ENCODE measurements around the gene NOP16.

NOP16 gene, protein sequence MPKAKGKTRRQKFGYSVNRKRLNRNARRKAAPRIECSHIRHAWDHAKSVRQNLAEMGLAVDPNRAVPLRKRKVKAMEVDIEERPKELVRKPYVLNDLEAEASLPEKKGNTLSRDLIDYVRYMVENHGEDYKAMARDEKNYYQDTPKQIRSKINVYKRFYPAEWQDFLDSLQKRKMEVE

DNA sequence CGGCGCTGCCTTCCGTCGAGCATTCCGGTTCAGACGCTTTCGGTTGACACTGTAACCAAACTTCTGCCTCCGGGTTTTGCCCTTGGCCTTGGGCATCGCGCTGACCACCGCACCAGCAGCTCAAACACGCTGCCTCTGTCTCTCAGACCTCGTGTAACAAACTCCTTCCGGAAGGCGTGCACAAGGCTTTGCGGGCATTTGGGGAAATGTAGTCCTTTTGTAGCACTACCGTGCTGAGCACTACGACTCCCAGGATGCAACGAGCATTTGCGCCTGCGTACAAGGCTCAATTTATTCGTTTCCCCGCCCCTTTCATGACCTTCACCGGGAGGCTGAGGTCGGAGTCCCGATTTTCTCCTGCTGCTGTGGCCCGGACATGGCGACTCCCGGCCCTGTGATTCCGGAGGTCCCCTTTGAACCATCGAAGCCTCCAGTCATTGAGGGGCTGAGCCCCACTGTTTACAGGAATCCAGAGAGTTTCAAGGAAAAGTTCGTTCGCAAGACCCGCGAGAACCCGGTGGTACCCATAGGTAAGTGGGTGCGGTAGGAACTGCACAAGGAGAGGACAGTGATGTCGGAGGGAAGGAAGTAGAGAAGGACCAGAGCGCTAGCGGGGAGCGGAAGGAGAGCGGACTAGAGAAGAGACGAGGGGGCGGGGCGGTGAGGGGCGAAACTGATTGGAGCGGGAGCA is at the start of gene NOP16, which contains the start of gene HIGD2A:
NOP16 (minus strand) TSS at position 155 of the 691 bp plus-strand sequence; CDS start at position 96, 59 bp downstream.
HIGD2A (plus strand) TSS at position 308 of the 691 bp plus-strand sequence; CDS start at position 377, 69 bp downstream.
- peak; percentile 91 to 100 (median 97) for DNase-seq

DNA sequence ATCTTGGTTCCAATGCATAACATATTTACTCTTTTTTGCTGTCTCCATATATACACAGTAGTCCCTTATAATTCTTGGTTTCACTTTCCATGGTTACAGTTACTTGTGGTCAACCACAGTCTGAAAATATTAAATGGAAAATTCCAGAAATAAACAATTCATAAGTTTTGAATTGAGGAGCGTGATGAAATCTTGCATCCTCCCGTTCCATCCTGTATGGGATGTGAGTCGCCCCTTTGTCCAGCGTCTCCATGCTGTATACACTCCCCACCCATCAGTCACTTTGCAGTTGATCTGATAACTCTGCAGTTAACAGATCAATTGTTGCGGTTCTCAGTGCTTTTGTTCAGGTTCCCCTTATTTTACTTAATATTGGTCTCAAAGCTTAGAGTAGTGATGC is 48.3 kb upstream of the NOP16 start:
- no peak for DNase-seq

DNA sequence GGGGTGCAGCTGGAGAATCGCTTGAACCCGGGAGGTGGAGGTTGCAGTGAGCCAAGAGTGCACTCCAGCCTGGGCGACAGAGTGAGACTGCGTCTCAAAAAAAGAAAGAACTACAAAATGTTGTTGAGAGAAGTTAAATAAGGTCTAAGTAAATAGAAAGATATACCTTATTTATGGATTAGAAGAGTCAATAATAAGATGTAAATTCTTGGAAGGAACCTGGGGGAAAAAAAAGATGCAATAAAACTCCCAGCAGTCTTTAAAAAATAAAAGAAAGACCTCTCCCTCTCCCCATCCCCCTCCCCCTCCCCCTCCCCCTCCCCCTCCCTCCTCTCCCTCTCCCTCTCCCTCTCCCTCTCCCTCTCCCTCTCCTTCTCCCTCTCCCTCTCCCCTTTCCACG is 44.3 kb upstream of the NOP16 start:
- DNase-seq = no peak

DNA sequence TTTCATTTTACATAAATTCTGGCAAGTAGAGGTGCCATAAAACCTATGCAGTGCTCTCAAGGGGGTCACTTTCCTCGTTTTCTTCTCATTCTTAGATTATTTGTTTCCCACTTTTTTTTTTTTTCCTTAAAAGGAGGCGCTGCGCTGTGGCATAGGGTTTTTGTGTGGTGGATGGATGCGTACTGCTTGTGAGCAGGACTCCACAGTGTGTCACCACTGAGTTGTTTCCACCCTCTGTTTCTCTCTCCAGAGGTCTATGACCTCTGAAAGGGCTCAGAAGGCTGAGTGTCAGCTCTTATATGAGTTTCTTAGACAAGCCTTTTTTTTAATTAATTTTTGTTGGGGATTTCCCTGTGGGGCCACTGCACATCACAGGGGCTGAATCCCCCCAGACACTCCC is 41.6 kb upstream of the NOP16 start:
- no peak for DNase-seq

DNA sequence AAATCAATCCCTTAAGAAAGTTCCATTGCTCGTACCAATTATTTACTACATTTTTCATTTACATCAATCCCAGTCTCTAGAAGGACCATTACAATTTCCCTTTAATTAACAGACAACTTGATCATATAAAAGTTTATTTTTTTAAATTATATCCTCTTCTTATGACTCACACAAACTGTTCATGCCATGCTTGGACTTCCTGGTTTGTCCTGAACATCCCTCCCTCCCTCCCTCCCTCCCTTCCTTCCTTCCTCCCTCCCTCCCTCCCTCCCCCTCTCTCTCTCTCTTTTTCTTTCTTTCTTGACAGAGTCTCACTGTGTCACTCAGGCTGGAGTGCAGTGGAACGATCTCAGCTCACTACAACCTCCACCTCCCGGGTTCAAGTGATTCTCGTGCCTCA is 39.6 kb upstream of the NOP16 start:
- no peak for DNase-seq

DNA sequence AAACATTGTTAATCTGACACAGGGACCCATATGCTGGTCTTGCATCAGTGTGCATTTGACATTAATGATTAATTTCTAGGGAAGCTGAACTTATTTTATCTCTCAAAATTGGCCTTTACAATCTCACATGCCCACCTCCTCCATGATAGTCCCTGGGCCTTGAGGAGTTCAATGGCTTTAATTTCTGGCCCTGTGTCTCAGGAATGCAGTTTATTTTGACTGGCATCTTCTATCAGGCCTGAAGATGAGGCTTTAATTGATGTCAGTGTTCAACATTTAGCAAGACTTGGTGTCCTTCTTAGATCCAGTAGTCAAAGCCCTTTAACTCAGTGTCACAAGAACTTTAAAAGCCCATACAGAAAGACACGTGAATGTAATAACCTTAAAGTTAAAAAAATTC is 38.5 kb upstream of the NOP16 start:
- no peak for DNase-seq

DNA sequence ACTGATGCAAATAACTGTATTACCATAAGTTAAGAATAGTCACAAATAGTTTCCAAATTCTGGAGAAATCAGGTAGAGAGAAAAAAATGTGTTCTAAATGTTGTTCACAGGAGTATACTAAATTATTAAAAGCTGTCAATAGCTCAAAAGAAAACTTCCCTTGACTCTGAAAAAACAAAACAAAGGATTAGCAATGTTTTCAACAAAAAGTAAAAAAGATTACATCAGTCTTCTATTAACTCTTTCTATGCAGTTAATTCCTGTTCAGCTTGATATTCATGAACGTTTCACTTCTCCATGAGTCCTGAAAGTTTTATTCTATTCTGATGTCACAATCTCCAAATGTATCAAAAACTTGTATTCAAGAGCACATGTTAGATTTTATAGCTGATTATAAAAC is 37.4 kb upstream of the NOP16 start:
- DNase-seq = no peak

DNA sequence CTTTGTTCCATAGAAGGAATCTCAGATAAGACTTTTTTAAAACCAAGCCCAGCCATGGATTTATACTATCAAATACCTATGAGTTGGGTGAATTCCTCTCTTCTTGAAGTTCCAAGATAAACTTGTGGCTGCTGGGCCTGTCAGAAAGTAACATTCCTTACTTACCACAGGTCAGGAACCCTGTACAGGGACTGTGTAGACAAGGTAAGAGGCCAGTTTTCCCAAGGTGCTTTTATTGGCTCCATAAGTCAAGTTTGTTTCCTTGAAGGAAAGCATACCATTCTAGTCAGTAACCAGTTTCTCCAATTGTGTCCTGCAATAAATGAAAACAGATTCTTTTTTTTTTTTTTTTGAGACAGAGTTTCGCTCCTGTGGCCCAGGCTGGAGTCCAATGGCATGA is 36.7 kb upstream of the NOP16 start:
- DNase-seq = no peak

DNA sequence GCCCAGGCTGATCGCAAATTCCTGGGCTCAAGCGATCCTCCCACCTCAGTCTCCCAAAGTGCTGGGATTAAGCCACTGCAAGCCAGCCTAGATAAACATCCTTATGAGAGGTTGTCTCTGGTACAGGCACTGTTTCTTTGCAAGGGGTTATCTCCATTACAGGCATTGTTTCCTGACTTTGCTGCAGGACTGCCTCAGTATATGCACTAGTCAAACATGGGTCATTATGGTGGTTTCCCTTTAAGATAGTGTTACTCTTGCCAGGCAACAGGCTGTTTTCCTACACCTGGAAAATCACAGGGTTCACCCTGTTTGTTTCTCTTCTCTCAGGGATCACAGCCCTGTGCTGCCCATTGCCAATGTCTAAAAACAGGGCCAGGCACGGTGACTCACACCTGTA is 35.8 kb upstream of the NOP16 start:
- DNase-seq = no peak

DNA sequence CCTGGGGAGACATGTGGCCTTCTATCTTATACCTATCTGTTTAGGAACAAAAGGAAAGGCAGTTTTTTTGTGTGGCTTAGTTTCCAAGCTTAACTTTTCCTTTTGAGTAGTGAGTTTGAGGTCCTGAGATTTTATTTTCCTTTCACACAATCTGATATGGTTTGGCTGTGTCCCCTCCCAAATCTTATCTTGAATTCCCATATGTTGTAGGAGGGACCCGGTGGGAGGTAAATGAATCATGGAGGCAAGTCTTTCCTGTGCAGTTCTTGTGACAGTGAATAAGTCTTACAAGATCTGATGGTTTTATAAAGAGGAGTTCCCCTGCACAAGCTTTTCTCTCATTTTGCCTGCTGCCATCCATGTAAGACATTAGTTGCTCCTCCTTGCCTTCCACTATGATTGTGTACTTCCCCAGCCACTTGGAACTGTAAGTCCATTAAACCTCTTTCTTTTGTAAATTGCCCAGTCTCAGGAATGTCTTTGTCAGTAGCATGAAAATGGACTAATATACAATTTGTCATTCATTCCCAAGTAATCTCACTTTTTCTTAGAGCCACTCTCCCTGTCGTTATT is 32.7 kb upstream of the NOP16 start:
- DNase-seq = no peak

DNA sequence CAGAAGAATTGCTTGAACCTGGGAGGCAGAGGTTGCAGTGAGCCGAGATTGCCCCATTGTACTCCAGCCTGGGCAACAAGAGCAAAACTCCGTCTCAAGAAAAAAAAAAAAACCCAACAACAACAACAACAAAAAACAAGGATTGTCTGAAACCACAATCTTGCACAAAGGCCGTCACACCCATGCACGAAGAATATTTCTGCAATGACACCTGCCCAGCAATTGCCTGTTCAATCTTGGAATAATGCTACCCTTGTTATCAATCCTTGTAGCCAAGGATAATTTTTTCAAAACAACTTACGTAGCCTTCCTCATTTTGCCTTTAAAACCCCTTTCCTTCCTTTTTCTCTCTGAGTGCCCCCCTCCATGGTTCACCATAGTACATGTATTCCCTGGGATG is 31.7 kb upstream of the NOP16 start:
- no peak for DNase-seq

DNA sequence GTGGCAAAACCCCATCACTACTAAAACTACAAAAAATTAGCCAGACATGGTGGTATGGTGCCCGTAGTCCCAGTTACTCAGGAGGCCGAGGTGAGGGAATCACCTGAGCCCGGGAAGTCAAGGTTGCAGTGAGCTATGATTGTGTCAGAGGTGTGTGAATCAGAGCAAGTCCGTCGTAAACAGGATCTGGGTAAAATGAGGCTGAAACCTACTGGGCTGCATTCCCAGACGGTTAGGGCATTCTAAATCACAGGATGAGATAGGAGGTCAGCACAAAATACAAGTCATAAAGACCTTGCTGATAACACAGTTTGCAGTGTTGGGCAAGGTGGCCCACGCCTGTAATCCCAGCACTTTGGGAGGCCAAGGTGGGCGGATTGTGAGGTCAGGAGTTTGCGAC is 29.9 kb upstream of the NOP16 start:
- DNase-seq = no peak

DNA sequence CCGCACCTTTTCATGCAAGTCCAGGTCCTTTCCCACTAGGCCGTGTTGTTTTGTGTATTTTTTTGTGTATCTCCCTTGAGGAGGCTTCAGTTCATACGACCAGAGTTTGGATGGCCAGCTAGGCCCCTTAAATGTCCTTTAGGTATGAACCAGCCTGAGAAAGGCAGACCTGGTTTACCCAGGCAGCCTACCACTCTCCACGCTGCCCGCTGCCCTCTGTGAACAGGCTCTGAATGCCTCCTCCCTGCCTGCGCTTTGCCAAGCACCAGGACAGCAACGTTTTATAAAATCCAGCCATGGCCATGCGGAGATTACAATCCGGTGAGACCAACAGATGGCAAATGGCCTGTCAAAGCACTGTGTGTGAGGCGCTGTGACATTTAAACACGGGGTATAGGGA is 28.6 kb upstream of the NOP16 start:
- DNase-seq = peak in 1 of 51 donors; percentile 34

DNA sequence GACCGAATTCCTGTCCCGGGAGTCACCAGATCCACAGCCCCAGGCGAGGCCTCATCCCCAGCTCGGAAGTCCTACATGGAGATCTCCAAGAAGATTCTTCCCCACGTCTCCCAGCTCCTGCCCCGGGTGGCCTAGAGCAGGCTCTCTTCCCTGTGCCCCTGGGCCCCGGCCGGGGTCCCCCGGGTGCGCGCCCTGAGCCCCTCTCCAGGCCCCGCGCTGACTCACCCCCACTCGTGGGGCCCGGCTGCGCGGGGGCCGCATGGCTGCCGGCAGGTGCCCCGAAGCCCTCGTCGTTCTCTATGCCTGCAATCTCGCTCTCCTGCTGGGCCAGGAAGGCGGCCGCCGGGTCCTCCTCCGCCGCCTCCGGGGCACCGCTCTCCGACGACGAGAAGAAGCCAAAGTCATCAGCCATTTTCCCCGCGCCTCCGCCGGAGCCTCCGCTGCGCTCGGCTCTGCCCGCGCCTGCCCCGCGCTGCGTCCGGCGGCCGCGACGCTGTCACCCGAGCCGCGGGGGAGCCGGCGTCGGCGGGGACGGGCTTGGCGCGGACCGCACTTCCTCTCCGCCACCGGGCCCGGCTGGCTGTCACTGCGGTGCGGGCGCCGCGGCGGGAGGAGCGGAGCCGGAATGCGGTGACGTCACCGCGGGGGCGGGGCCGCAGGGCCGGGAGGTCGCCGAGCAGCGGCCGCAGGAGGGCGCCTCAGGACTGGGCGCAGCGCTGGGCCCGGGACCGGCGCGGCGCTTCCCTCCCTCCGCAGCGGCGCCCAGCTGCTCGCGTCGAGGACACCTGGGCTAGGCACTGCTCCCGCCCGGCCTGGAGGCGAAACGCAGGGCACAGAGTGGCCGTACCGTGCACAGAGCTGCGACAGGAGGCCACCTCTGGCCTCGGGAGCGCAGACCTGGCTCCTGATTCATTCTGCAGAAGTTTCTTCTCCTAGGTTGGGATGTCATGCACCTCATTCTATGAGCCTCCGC is 27.8 kb upstream of the NOP16 start, which contains the start of gene CLTB:
CLTB (minus strand) TSS at position 588 of the 973 bp plus-strand sequence; CDS start at position 412, 176 bp downstream.
- peak; percentile 36 to 96 (median 81) for DNase-seq

DNA sequence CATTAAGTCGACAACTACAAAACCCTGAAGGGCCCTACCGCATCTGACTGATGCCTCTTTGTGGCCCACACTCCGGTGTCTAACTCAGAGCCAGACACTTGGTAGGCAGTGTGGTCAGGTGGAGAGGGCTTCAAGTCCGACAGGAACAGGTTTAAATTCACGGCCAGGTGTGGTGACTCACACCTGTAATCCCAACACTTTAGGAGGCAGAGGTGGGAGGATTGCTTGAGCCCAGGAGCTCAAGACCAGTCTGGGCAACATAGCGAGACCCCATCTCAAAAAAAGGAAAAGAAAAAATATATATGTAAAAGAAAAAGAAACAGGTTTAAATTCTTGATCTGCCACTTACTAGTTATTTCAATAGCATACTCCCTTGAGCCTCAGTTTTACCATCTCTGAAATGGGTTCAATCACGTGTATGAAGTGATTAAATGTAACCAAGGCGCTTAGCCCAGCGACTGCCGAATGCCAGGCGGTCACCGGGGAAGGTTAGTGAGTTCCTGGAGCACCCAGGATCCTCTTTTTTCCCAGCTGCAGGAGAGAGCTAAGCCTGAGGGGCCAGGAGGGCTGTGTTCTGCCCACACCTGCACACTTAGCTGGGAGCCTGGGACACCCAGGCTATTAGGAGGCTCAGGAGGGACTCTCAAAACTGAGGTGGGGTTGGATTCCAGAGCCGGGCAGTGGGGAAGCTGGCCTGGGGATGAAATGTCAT is 27.0 kb upstream of the NOP16 start:
- peak in 1 of 51 donors; percentile 28 for DNase-seq

DNA sequence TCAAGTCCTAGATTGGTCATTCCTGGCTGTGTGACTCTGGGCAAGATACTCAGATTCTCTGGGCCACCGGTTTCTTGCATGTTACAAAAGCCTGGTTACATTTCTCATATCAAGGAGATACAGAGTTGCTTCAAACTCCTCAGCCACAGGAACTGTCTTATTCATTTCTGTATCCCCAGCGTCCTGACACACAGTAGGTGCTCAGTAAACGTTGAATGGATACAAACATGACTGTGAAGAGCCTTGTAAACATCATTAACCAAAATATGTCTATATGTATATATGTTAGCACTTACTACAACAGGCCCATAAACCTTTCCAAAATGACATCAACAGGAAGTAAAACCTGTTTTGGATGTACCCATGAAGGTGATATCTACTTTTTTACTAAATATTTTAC is 26.3 kb upstream of the NOP16 start:
- DNase-seq = no peak

DNA sequence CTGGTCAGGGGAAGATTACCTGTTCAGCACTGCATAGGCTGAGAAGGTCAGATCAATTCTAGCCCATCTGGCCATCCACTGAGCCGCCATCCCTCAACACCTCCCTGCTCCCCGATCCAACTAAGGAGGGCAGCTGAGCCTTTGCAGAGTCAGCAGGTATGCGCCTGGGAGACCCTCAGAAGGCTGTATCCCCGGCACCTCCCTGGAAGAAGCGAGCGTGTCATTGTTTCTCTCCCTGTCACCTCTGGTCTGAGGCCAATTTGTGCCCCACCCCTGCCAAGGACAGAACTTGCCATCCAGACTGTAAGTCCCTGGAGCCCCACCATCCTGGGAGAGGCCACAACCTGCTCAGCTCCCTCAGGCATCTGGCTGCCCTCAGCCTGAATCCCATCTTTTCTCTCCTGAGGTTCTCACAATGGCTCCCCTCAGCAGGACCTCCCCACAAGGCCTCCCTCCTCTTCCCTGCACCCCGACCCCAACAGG is 25.4 kb upstream of the NOP16 start:
- no peak for DNase-seq

DNA sequence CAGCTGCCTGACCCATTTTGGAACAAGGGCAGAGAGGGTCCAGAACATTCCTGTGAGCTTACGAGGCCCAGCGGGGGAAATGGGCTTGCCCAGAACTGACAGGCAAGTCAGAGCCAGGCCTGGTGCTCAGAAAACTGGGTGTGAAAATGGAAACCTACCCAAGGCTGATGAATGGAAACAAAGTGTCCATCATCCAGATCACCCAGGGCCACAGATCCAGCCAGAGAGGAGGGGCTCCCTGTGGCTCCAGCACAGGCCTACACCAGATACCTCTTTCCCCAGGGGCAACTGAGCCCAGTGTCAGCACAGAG is 24.8 kb upstream of the NOP16 start:
- DNase-seq = peak in 1 of 51 donors; percentile 2

DNA sequence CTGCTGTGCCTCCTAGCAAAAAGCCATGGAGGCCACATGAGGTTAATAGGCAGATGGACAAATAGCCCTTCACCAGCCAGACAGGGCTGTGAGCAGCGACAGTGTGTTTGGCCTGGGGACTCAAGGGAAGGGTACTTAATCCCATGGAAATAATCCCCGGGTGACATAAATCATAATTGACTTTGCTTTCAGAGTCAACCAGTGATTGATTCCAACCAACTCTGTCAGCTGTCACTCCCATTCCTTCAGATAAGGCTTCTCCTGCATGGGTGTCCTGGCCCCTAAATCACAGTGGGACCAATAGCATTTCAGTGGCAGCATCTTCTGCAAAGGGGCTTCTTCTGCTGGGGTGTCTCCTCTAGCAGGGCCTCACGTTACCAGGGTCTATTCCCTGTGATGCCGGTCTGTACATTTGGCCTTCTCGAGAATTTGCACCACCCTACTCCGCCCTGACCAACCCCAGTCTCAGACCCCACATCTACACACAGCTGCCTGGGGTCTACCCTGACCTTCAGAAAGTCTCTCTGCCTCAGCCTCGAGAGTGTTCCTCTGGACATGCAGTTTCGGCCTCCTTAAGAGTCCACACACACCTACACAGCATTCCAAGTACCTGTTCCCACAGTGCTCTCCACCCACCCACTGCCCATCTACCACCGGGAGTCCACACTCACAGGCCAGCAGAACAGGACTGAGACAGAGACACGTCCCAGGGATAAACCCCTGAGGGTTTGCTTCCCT is 24.3 kb upstream of the NOP16 start:
- DNase-seq = no peak

DNA sequence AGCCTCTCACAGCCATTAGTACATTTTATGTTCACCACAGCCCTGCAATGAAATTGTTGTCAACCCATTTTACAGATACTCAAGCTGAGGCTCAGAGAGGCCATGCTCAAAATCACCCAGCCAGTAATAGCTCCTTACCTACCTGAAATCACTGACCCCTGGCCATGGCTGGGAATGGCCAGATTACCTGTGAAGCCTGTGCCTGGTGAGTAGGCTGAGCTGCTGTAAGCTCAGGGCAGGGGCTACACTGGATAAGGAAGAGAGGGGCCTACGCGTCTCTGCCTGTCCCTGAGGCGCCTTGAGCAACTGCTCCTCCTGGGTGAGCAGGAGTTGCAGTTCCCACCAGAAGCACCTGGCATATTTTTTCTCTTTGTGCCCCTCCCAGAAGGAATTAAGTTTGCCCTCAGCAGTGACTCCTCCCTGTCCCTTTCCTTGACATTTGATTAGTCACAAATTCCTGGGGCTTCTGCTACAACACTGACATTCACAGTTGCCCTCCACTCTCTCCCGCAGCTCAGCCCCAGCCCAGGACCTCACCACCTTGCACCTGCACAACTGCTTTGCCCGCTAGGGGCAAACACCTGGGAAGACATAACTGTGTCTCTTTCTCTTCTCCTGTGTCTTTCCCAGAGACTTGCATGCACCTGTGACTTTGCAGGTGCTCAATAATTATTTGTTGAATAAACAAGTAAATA is 22.2 kb upstream of the NOP16 start:
- DNase-seq = no peak

All from hypothalamus (tissue), 51 donors.